Liver (tissue), 9 donors: ENCODE measurements around the gene GNG3. TPM values are rescaled to one million over a fixed set of nuclear protein-coding genes. Genes with fewer than 3 reads are reported as not detected.

Source experiments
- DNase-seq: peaks from one replicate; pipeline ENCODE4 v3.0.0-alpha.2; 2017; ENCODE audit warnings: low spot score
- H3K27ac ChIP-seq, 2 donors: one replicate each; pipeline ENCODE4 v1.7.0; 2013; ENCODE audit warnings: inconsistent platforms in 2 of 2, low read length in 2 of 2, control low read depth in 1 of 2, low read depth in 1 of 2, mild to moderate bottlenecking in 1 of 2
- H3K27me3 ChIP-seq, 4 donors: one replicate each; pipeline versions ENCODE4 v1.6.1 to v1.7.0; 2013; ENCODE audit warnings: low read length in 3 of 4, inconsistent platforms in 1 of 4, mild to moderate bottlenecking in 1 of 4, moderate library complexity in 1 of 4; ENCODE audit not compliant: control insufficient read depth in 4 of 4, insufficient read depth in 4 of 4
- H3K36me3 ChIP-seq, 4 donors: one replicate each; pipeline versions ENCODE4 v1.6.1 to v1.7.0; 2013; ENCODE audit warnings: low read length in 3 of 4, mild to moderate bottlenecking in 3 of 4, low read depth in 1 of 4, moderate library complexity in 1 of 4; ENCODE audit not compliant: control insufficient read depth in 4 of 4, insufficient read depth in 3 of 4
- H3K4me1 ChIP-seq, 4 donors: one replicate each; pipeline versions ENCODE4 v1.6.1 to v1.7.0; 2013; ENCODE audit warnings: low read length in 3 of 4, mild to moderate bottlenecking in 3 of 4, moderate library complexity in 1 of 4; ENCODE audit not compliant: control insufficient read depth in 4 of 4, insufficient read depth in 4 of 4
- H3K4me3 ChIP-seq, 3 donors: one replicate each; pipeline versions ENCODE4 v1.6.1 to v1.7.0; 2013; ENCODE audit warnings: low read length in 3 of 3, control low read depth in 1 of 3, low read depth in 1 of 3, mild to moderate bottlenecking in 1 of 3
- H3K9ac ChIP-seq, 2 donors: one replicate each; pipeline ENCODE4 v1.7.0; 2013; ENCODE audit warnings: low read length in 2 of 2, mild to moderate bottlenecking in 2 of 2, moderate library complexity in 2 of 2, control low read depth in 1 of 2, low read depth in 1 of 2
- H3K9me3 ChIP-seq, 4 donors: one replicate each; pipeline versions ENCODE4 v1.6.1 to v1.7.0; 2013; ENCODE audit warnings: low read length in 3 of 4; ENCODE audit not compliant: control insufficient read depth in 4 of 4
- EGR1 ChIP-seq, 2 donors: IDR thresholded peaks; 2 replicates each; pipeline ENCODE4 v1.6.1; 2016 to 2018; ENCODE audit warnings: antibody characterized with exemption in 2 of 2, low read depth in 2 of 2
- FOXA1 ChIP-seq: IDR thresholded peaks from 2 replicates; pipeline ENCODE4 v1.6.1; 2016; ENCODE audit warnings: antibody characterized with exemption
- FOXA2 ChIP-seq: IDR thresholded peaks from 2 replicates; pipeline ENCODE4 v1.6.1; 2016; ENCODE audit warnings: antibody characterized with exemption
- GABPA ChIP-seq, 2 donors: IDR thresholded peaks in 1 of 2; conservative IDR thresholded peaks in 1 of 2; 2 replicates each; pipeline ENCODE4 v1.6.1; 2016; ENCODE audit warnings: antibody characterized with exemption in 2 of 2, mild to moderate bottlenecking in 1 of 2, moderate library complexity in 1 of 2
- HNF4A ChIP-seq, 2 donors: conservative IDR thresholded peaks; 2 replicates each; pipeline ENCODE4 v1.6.1; 2016; ENCODE audit warnings: antibody characterized with exemption in 2 of 2, mild to moderate bottlenecking in 2 of 2
- HNF4G ChIP-seq: IDR thresholded peaks from 2 replicates; pipeline ENCODE4 v1.6.1; 2016; ENCODE audit warnings: antibody characterized with exemption
- JUND ChIP-seq, 2 donors: IDR thresholded peaks; 2 replicates each; pipeline ENCODE4 v1.6.1; 2016; ENCODE audit warnings: antibody characterized with exemption in 2 of 2
- MAX ChIP-seq: IDR thresholded peaks from 2 replicates; pipeline ENCODE4 v1.6.1; 2016; ENCODE audit warnings: antibody characterized with exemption
- NR2F2 ChIP-seq: IDR thresholded peaks from 2 replicates; pipeline ENCODE4 v1.6.1; 2016; ENCODE audit warnings: antibody characterized with exemption
- RAD21 ChIP-seq, 2 donors: IDR thresholded peaks; 2 replicates each; pipeline ENCODE4 v1.6.1; 2016; ENCODE audit warnings: antibody characterized with exemption in 2 of 2, mild to moderate bottlenecking in 2 of 2
- REST ChIP-seq: IDR thresholded peaks from 2 replicates; pipeline ENCODE4 v1.6.1; 2016; ENCODE audit warnings: antibody characterized with exemption, mild to moderate bottlenecking
- RXRA ChIP-seq, 2 donors: IDR thresholded peaks; 2 replicates each; pipeline ENCODE4 v1.6.1; 2017 to 2018; ENCODE audit warnings: antibody characterized with exemption in 2 of 2, mild to moderate bottlenecking in 1 of 2
- SP1 ChIP-seq: IDR thresholded peaks from 2 replicates; pipeline ENCODE4 v1.6.1; 2018; ENCODE audit warnings: antibody characterized with exemption, mild to moderate bottlenecking
- TAF1 ChIP-seq: conservative IDR thresholded peaks from 2 replicates; pipeline ENCODE4 v1.6.1; 2016; ENCODE audit warnings: antibody characterized with exemption, mild to moderate bottlenecking
- YY1 ChIP-seq: IDR thresholded peaks from 2 replicates; pipeline ENCODE4 v1.6.1; 2016; ENCODE audit warnings: antibody characterized with exemption, mild to moderate bottlenecking
- WGBS: extraction: QIAGEN DNeasy Blood & Tissue Kit; methylation state at CpG from one replicate; pipeline ENCODE4 v1.1.7; 2013; 5-methylcytosine and 5-hydroxymethylcytosine counted together
- polyA plus RNA-seq, 2 donors: library from polyadenylated mRNA; stranded (reverse) in 1 of 2; unstranded in 1 of 2; fragments of 200-250 nt in 1 of 2; fragments of >200 nt in 1 of 2; fragmentation: Nextera tagmentation in 1 of 2; extraction: Ambion mirVana in 1 of 2; gene quantifications; one replicate each; pipeline versions ENCODE4 v1.2.1 to v1.2.3, GENCODE V29; 2013 to 2015
- total RNA-seq, 2 donors: library from RNA; depleted of rRNA; stranded (reverse); fragments of >200 nt; gene quantifications; one replicate each; pipeline ENCODE4 v1.2.3, GENCODE V29; 2014
- TF ChIP-seq, protein P1 (sequence below): IDR thresholded peaks from 2 replicates; pipeline ENCODE4 v1.6.1; 2016; ENCODE audit warnings: antibody characterized with exemption
- TF ChIP-seq, protein P2 (sequence below): IDR thresholded peaks from 2 replicates; pipeline ENCODE4 v1.6.1; 2016; ENCODE audit warnings: antibody characterized with exemption
- donor health status: healthy.
- donor health status: healthy.
- donor health status: healthy.
- donor health status: healthy.
- donor health status: healthy.

The GNG3 gene
- total and polyA plus RNA-seq, 4 donors: 0.19 TPM; not detected in 3

DNA sequence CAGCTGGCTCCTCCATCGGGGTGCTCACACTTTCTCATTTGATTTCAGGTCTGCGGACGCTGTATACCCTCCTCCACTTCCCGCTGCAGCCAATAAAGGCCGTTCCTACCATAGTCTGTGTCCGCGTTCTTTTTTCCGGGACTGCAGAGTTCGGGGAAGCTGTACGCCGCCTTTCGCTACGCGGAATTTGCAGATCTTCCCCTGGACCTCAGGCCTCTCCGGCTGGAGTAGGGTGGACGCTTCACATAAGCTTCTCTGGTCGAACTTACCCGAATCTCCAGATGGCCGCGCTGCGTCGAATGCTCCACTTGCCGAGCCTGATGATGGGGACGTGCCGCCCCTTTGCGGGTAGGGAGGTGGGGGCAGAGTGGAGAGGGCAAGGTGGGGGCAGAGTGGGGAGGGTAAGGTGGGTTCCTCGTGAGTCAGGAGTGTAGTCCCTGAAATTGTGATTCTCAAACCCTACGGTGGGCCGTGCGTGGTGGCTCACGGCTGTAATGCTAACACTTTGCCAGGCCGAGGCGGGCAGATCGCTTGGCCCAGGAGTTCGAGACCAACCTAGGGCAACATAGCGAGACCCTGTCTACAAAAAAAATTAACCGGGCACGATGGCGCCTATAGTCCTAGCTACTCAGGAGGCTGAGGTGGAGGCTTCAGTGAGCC, 41.7 kb upstream of the GNG3 start:
- Histone ChIP-seq H3K27ac (peak overlapping the region; percentile 85 to 89), H3K4me1 (peaks cover 13 to 38% (median 29%) of the 10 kb centered on the region in 4 donors), H3K9ac (peak overlapping the region; percentile 68 to 90), H3K27me3 (no peaks in the 10 kb centered on the region), H3K36me3 (peaks cover 3 to 10% (median 6%) of the 10 kb centered on the region in 4 donors), H3K4me3 (peak overlapping the region; percentile 82 to 97 (median 96)), H3K9me3 (no peaks in the 10 kb centered on the region)
- TF ChIP-seq TAF1 (no peak), JUND (IDR thresholded peaks at IDR 0.05) (no peak), HNF4A (conservative IDR thresholded peaks at IDR 0.05) (no peak), FOXA1 (no peak), HNF4G (no peak), SP1 (no peak), YY1 (no peak), MAX (no peak), REST (no peak), GABPA (IDR thresholded peaks at IDR 0.05 in 1 of 2, conservative IDR thresholded peaks at IDR 0.05 in 1 of 2) (no peak), FOXA2 (no peak)
- DNase-seq: no peak
- 5% methylated on average over 39 of the region's 39 CpGs for WGBS

DNA sequence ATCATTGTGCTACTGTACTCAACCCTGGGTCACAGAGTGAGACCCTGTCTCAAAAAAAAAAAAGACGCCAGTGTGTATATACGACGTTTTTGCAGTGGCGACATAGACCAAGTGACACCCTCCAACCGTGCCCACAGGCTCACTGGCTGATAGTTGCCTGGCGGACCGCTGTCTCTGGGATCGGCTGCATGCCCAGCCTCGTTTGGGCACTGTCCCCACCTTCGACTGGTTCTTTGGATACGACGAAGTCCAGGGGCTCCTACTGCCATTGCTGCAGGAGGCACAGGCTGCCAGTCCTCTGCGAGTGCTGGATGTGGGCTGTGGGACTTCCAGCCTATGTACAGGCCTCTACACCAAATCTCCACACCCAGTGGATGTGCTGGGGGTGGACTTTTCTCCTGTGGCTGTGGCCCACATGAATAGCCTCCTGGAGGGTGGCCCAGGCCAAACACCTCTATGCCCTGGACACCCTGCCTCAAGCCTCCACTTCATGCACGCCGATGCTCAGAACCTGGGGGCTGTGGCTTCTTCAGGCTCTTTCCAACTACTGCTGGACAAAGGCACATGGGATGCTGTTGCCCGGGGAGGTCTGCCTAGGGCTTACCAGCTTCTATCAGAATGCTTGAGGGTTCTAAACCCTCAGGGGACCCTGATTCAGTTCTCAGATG, 41.1 kb upstream of the GNG3 start:
- peak overlapping the region; percentile 82 to 97 (median 96) for H3K4me3 ChIP-seq
- WGBS: 67% methylated on average over 16 of the region's 16 CpGs
- peaks cover 15 to 45% (median 32%) of the 10 kb centered on the region in 4 donors for H3K4me1 ChIP-seq
- peak overlapping the region; percentile 85 to 89 for H3K27ac ChIP-seq
- DNase-seq: no peak
- H3K36me3 ChIP-seq: peaks cover 3 to 10% (median 6%) of the 10 kb centered on the region in 4 donors
- TF ChIP-seq REST (no peak), JUND (IDR thresholded peaks at IDR 0.05) (no peak), HNF4G (no peak), EGR1 (IDR thresholded peaks at IDR 0.05; ENCODE audit: low read depth in 2 of 2) (no peak), MAX (no peak), RAD21 (IDR thresholded peaks at IDR 0.05) (no peak), SP1 (no peak), RXRA (IDR thresholded peaks at IDR 0.05) (no peak), FOXA1 (no peak), HNF4A (conservative IDR thresholded peaks at IDR 0.05) (no peak), TAF1 (no peak), FOXA2 (no peak), NR2F2 (no peak), YY1 (no peak), GABPA (IDR thresholded peaks at IDR 0.05 in 1 of 2, conservative IDR thresholded peaks at IDR 0.05 in 1 of 2) (no peak)
- TF ChIP-seq, protein P1, sequence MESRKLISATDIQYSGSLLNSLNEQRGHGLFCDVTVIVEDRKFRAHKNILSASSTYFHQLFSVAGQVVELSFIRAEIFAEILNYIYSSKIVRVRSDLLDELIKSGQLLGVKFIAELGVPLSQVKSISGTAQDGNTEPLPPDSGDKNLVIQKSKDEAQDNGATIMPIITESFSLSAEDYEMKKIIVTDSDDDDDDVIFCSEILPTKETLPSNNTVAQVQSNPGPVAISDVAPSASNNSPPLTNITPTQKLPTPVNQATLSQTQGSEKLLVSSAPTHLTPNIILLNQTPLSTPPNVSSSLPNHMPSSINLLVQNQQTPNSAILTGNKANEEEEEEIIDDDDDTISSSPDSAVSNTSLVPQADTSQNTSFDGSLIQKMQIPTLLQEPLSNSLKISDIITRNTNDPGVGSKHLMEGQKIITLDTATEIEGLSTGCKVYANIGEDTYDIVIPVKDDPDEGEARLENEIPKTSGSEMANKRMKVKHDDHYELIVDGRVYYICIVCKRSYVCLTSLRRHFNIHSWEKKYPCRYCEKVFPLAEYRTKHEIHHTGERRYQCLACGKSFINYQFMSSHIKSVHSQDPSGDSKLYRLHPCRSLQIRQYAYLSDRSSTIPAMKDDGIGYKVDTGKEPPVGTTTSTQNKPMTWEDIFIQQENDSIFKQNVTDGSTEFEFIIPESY: no peak
- TF ChIP-seq, protein P2, sequence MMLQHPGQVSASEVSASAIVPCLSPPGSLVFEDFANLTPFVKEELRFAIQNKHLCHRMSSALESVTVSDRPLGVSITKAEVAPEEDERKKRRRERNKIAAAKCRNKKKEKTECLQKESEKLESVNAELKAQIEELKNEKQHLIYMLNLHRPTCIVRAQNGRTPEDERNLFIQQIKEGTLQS: no peak
- H3K9ac ChIP-seq: peak overlapping the region; percentile 24 to 90
- H3K27me3 ChIP-seq: no peaks in the 10 kb centered on the region
- H3K9me3 ChIP-seq: no peaks in the 10 kb centered on the region
